SK-MEL-5 (cell line): ENCODE data around the gene ASMT. TPM values are rescaled to one million over a fixed set of nuclear protein-coding genes. Genes with fewer than 3 reads are reported as not detected.
"Not testable (repeated sequence)": the region's sequence is repeated elsewhere in the genome, so short reads cannot be mapped to it uniquely, and the experiment has no call there.

Experiments
- DNase-seq: peaks from one replicate; pipeline ENCODE4 v3.0.0-alpha.2; 2016; ENCODE audit warnings: low read depth, low spot score
- in situ Hi-C: cut with HindIII; loops from 2 replicates; pipeline ENCODE4 v1.10.0; 2016; ENCODE audit warnings: low sequenced_read_pairs, high pct_unique_total_duplicates, low pct_unique_long_range_greater_than_20kb
- total RNA-seq: library from RNA; depleted of rRNA; stranded (reverse); fragments of >200 nt; shearing (Covaris generic); gene quantifications from 2 replicates; pipeline ENCODE4 v1.2.3, GENCODE V29; 2014; rRNA removed

Gene ASMT
- total RNA-seq, 1 experiment from 2014 or later: 2.0 TPM

- no peak for DNase-seq
- in situ Hi-C loops: no loop called here
These were observed 64.4 kb downstream of the ASMT start for GRCh38 chrX:1679238-1679637.

- no peak for DNase-seq
- in situ Hi-C loops: no loop called here
These were observed 66.6 kb downstream of the ASMT start for GRCh38 chrX:1681439-1681838.

GRCh38 chrX:1681856-1682255 lies 67.0 kb downstream of the ASMT start:
- in situ Hi-C loops, DNase-seq: not testable (repeated sequence)

- in situ Hi-C loops: not testable (repeated sequence)
These were observed 67.6 kb downstream of the ASMT start for GRCh38 chrX:1682501-1682900.

GRCh38 chrX:1684883-1685282 lies 70.0 kb downstream of the ASMT start:
- in situ Hi-C loops, DNase-seq: not testable (repeated sequence)

More at GRCh38 chrX:1682501-1682900, 67.6 kb downstream of the ASMT start:
- DNase-seq: not testable (repeated sequence)

GRCh38 chrX:1685444-1685880 lies 70.6 kb downstream of the ASMT start:
- DNase-seq, in situ Hi-C loops: not testable (repeated sequence)

- in situ Hi-C loops: no loop called here
- no peak for DNase-seq
These were observed 71.8 kb downstream of the ASMT start for GRCh38 chrX:1686642-1687041.

Other genes with a start within 250 kb of the ASMT start
- gene SLC25A6, start 222.9 kb upstream of the ASMT start, total RNA-seq: 159 and 168 TPM in 2 replicates
- 2.5 and 3.1 TPM in 2 replicates for gene ASMTL, start 162.2 kb upstream of the ASMT start, total RNA-seq
- gene P2RY8, start 77.9 kb upstream of the ASMT start, total RNA-seq: not detected in 2 replicates
- 10.7 and 15.3 TPM in 2 replicates for gene AKAP17A, start 23.5 kb upstream of the ASMT start, total RNA-seq